ENCODE data around the gene TUFT1.
"Not testable (repeated sequence)": the region's sequence is repeated elsewhere in the genome, so short reads cannot be mapped to it uniquely, and the experiment has no call there.

Gene TUFT1

GRCh38 chr1:151570819-151571218 is 30.7 kb downstream of the TUFT1 start:
- in situ Hi-C loops (cut with MboI; ENCODE audit: low sequenced_read_pairs): no loop called here

- in situ Hi-C loops (cut with MboI; ENCODE audit: low sequenced_read_pairs): no loop called here
Measured at GRCh38 chr1:151574575-151575529, 34.7 kb downstream of the TUFT1 start.

- in situ Hi-C loops (cut with MboI; ENCODE audit: low sequenced_read_pairs): no loop called here
Measured at GRCh38 chr1:151577173-151577572, 37.1 kb downstream of the TUFT1 start.

DNA sequence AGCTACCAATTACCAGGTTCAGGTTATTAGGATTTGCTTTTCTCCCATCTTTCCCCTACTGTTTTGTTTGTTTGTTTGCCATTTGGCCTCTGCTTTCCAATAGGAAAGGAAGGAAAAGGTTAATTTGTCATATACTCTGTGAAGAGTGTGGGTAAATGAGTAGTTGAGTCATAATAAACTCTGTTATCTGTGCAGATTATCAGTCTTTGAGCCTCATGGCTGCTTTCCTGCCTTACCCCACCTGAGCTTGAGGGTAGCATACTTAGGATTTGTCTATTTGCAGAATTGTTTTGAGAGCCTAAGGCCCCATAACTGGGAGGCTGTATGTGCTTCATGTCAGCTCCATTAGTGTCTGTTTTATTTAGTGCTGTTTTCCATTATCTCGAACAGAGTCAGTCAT is 38.8 kb downstream of the TUFT1 start:
- in situ Hi-C loops (cut with MboI; ENCODE audit: low sequenced_read_pairs): no loop called here

DNA sequence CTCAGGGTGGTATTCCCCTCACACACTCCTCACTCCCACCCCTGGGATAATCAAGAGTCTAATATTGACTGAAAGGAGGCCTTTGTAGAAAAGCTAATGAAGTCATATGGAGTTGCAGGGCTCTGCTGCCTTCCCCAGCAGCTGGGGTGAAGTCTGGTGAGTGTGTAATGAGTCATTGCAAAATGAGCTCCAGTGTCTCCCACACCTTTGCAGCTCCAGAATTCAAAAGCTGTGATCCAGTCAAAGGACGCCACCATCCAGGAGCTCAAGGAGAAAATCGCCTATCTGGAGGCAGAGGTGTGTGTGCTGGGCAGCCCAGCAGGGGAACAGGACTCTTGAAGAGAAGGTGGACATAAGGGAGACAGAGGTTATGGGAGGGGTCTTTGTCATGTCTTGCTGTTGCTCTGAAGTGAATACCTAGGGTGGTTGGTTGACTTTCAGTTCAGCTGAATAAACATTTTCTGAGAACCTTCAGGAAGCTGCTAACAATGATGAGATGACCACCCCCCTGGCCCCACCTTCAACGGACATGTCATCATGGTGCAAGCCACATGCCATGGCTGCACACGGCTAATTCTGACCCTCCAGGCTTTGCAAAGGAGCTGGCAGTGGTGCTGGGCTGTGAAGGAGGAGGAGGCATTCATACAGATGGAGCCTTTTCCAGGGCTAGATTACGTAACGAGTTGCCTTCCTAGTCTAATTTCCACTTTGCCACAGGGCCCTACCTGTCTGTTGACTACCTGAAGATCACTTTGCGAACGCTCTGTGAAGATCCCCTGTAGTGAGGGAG is 39.5 kb downstream of the TUFT1 start:
- in situ Hi-C loops (cut with MboI; ENCODE audit: low sequenced_read_pairs): no loop called here

GRCh38 chr1:151581451-151581850 is 41.3 kb downstream of the TUFT1 start:
- in situ Hi-C loops (cut with MboI; ENCODE audit: low sequenced_read_pairs): no loop called here

- in situ Hi-C loops (cut with MboI; ENCODE audit: low sequenced_read_pairs): no loop called here
Measured at GRCh38 chr1:151581921-151582320, 41.8 kb downstream of the TUFT1 start.

DNA sequence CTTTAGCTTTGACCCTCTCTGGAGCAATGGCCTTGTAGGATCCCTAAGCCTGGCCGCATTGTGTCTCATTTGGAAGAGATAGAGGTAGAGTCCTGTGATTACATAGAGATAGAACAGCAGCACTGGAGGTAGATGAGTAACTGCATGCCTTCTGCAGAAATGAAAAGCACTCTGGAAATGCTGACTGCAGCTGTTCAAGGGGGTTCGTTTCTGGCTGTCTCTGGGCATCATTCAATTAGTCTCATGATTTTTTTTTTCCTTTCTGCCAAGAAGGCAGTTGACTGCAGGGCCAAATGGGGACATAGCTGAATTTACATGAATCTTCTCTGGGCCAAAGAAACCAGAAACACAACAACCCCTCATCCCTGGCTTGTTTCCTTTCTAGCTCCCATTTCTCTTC is 43.7 kb downstream of the TUFT1 start:
- in situ Hi-C loops (cut with MboI; ENCODE audit: low sequenced_read_pairs): no loop called here

- in situ Hi-C loops (cut with MboI; ENCODE audit: low sequenced_read_pairs): no loop called here
Measured at GRCh38 chr1:151584278-151584677, 44.2 kb downstream of the TUFT1 start.

GRCh38 chr1:151584780-151585179 is 44.7 kb downstream of the TUFT1 start:
- in situ Hi-C loops (cut with MboI; ENCODE audit: low sequenced_read_pairs): no loop called here

- in situ Hi-C loops (cut with MboI; ENCODE audit: low sequenced_read_pairs): no loop called here
Measured at GRCh38 chr1:151585622-151586021, 45.5 kb downstream of the TUFT1 start.

GRCh38 chr1:151590961-151591360 is 50.9 kb downstream of the TUFT1 start:
- in situ Hi-C loops (cut with MboI; ENCODE audit: low sequenced_read_pairs): no loop called here

GRCh38 chr1:151593730-151594129 is 53.6 kb downstream of the TUFT1 start:
- in situ Hi-C loops (cut with MboI; ENCODE audit: low sequenced_read_pairs): no loop called here

DNA sequence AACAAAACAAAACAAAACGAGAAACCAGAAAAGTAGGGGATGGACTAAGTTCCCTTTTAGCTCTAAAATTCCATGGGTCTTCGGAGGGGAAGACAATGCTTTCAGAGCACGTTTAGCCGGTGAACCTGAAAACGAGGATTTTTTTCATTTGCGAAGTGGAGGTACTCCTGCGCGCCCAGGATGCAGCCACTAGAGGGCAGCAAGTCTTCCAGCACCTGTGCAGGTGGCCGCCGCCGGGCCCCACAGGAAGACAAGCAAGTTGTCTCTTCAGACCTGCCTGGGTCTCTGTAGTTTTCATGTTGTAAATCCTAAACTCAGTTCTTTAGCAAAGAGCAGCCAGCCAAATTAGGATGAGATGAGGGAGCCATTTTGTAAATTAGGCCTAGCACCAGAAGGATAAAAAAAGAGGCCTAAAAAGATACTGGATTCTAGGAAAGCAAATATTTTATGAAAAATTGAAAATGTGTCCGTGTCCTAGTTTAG is 54.1 kb downstream of the TUFT1 start:
- in situ Hi-C loops (cut with MboI; ENCODE audit: low sequenced_read_pairs): no loop called here

DNA sequence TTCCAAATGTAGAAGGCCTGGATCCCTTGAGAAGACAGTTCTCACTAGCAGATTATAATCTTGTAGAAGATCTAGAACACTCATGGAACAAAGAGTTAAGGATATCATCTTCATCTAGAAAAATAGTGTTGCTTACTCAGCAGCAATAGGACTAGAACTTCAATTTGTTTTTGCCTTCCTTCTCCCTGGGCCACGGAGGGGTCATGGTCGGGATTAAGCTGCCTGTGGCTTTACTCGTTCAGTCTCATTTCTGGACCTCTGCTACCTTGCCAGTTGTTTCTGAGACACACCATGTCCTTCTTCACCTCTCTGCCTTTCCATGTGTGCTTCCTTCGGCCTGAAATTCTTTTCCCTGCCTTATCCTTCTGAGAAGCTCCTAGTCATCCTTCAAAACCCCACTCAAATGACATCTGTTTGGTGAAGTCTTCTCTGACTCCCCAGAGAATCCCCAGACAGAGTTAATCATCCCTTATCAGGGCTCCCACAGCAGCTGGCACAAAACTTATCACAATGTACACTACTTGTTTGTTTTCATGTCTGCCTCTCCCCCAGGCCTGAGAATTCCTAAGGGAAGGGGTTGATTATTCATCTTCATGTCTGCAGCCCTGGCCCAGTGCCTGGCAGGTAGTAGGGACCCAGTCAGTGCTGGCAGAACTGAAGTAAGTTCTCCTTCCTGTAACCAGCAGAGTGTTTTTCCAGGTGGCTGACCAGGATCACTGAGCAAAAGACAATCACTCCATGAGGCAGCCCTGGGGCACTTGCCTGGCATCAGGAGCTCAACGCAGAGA is 56.3 kb downstream of the TUFT1 start:
- in situ Hi-C loops (cut with MboI; ENCODE audit: low sequenced_read_pairs): no loop called here

DNA sequence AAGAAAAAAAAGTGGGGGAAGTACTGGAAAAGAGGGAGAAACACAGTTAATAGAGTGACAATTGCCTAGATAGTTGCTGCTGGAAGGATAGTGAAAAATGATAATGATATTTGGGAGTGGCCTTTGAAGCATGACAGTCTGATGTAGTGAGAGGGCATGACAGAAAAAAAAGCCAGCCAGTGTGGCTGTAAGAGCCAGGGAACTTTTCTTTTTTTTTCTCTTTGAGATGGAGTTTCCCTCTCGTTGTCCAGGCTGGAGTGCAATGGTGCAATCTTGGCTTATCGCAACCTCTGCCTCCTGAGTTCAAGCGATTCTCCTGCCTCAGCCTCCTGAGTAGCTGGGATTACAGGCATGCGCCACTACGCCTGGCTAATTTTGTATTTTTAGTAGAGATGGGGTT is 62.4 kb downstream of the TUFT1 start:
- in situ Hi-C loops (cut with MboI; ENCODE audit: low sequenced_read_pairs): not testable (repeated sequence)

DNA sequence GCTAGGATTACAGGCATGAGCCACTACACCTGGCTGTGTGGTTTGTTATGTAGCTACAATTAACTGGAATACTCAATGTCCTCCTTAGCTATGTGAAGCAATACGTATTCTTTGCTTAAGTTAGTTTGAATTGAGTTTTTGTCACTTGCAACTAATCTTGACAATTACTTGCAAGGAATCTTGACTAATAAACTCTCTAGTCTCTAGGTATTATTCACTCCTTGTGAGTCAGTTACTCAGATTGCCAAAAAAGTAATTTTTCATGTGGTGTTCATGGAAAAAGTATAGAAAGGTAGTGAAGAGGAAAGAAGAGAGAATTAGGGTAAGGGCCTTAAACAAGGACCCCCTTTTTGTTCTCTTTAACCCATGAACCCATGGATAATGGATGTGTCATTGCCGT is 64.2 kb downstream of the TUFT1 start:
- in situ Hi-C loops (cut with MboI; ENCODE audit: low sequenced_read_pairs): no loop called here

GRCh38 chr1:151606384-151606783 is 66.3 kb downstream of the TUFT1 start:
- in situ Hi-C loops (cut with MboI; ENCODE audit: low sequenced_read_pairs): no loop called here

DNA sequence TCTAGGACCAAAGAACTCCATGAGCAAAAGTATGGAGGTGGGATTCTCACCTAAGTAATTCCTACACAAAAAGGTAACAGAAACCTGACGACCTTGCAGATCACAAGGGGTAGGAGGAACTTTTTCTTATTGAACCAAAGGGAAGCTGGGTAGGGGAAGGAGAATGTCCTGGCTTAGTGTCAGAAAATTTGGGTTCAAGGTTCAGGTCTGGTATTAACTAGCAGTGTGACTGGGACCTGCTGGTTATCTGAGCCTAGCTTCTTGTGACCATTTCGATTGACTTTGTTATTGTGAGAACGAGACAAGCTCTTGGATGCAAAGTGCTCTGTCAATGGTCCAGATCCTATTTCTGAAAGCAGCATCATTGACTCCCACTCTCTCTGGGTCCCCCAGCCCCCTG is 66.7 kb downstream of the TUFT1 start:
- in situ Hi-C loops (cut with MboI; ENCODE audit: low sequenced_read_pairs): no loop called here

DNA sequence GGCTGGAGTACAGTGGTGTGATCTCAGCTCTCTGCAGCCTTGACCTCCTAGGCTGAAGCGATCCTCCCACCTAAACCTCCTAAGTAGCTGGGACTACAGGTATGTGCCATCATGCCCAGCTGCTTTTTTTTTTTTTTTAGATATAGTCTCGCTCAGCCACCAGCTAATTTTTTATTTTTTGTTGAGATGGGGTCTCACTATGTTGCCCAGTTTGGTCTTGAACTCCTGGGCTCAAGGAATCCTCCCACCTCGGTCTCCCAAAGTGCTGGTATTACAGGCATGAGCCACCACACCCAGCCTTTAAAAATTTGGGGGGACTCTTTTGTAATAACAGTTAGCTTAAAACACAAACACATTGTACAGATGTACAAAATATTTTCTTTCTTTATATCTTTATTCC is 70.0 kb downstream of the TUFT1 start:
- in situ Hi-C loops (cut with MboI; ENCODE audit: low sequenced_read_pairs): no loop called here

DNA sequence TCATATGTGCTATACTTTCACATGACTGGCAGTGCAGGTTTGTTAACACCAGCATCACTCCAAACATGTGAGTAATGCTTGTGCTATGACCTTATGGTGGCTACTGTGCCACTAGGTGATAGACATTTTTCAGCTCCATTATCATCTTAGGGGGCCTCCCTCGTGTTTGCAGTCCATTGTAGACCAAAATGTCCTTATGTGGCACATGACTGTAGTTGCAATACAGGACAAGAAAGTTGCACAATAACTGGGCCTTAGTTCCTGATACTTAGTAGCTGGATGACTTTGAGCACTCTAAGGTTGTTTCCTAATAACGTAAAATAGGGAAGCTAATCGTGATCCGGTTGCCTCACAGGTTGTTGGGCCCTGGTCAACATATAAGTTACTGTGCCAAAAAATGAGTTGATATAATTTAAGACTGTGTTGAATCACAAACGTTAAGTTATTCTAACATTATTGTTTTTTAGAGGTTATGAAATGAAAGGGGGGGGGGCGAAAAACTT is 71.2 kb downstream of the TUFT1 start:
- in situ Hi-C loops (cut with MboI; ENCODE audit: low sequenced_read_pairs): no loop called here

Measured in HL-60/S4 treated with phorbol 12-myristate 13-acetate at 8.2 ng/mL for 4 days and 3 days (cell line).